A673 (cell line): ENCODE data around the gene EMP3. TPM values are rescaled to one million over a fixed set of nuclear protein-coding genes. Genes with fewer than 3 reads are reported as not detected.

Experiments
- BruUV-seq: library from RNA; stranded (reverse); fragments of 400-500 nt; replicated peaks from 2 replicates; lab custom pipeline; 2021; lab: Mats Ljungman, UMichigan
- CTCF ChIA-PET: fragments of 300-600 bp; sonication (Branson Sonifier 250); formaldehyde crosslinking; loops from one replicate; lab custom pipeline; 2022; ENCODE audit warnings: antibody characterized with exemption; lab: Charles Lee
- POLR2A ChIA-PET: fragments of 300-600 bp; sonication (Branson Sonifier 250); formaldehyde crosslinking; loops from one replicate; lab custom pipeline; 2022; ENCODE audit warnings: antibody characterized with exemption; ENCODE audit not compliant: low non-redundant PET; lab: Charles Lee
- DNase-seq: peaks from one replicate; pipeline ENCODE4 v3.0.0-alpha.2; 2015; ENCODE audit warnings: low spot score
- H3K27ac ChIP-seq: fragments of 200-600 bp; sonication (generic); 2 replicates; pipeline ENCODE4 v1.5.1; 2016; ENCODE audit warnings: mixed run types, low read depth, mild to moderate bottlenecking, mixed read lengths, antibody characterized with exemption, low read length; ENCODE audit not compliant: poor library complexity, severe bottlenecking
- H3K27me3 ChIP-seq: fragments of 200-600 bp; sonication (generic); replicated peaks from 2 replicates; pipeline ENCODE4 v1.6.1; 2017; ENCODE audit warnings: mixed run types, low read depth, mild to moderate bottlenecking, mixed read lengths, antibody characterized with exemption, low read length; ENCODE audit not compliant: insufficient read depth, poor library complexity
- H3K36me3 ChIP-seq: fragments of 200-600 bp; sonication (generic); 2 replicates; pipeline ENCODE4 v1.6.1; 2016; ENCODE audit warnings: mixed run types, mild to moderate bottlenecking, mixed read lengths, antibody characterized with exemption, low read length; ENCODE audit not compliant: insufficient read depth, poor library complexity, severe bottlenecking
- H3K4me1 ChIP-seq: fragments of 200-600 bp; sonication (generic); 2 replicates; pipeline ENCODE4 v1.6.1; 2017; ENCODE audit warnings: mixed run types, mild to moderate bottlenecking, mixed read lengths, antibody characterized with exemption, low read length; ENCODE audit not compliant: insufficient read depth, poor library complexity, severe bottlenecking
- H3K4me3 ChIP-seq: fragments of 200-600 bp; sonication (generic); 2 replicates; pipeline ENCODE4 v1.5.1; 2016; ENCODE audit warnings: low read depth, mixed run types, mild to moderate bottlenecking, mixed read lengths, low read length; ENCODE audit not compliant: poor library complexity, severe bottlenecking
- H3K9me3 ChIP-seq: fragments of 200-600 bp; sonication (generic); 2 replicates; pipeline ENCODE4 v1.6.1; 2016; ENCODE audit warnings: mixed run types, low read depth, mild to moderate bottlenecking, mixed read lengths, antibody characterized with exemption, low read length; ENCODE audit not compliant: poor library complexity, severe bottlenecking
- CTCF ChIP-seq: fragments of 300-800, 200-600 bp; sonication (generic); conservative IDR thresholded peaks from 2 replicates; pipeline ENCODE4 v1.5.1; 2017; ENCODE audit warnings: low read depth, mild to moderate bottlenecking, antibody characterized with exemption, low read length, moderate library complexity, mixed read lengths
- EZH2 ChIP-seq: fragments of 200-600 bp; sonication (generic); IDR thresholded peaks from 2 replicates; pipeline ENCODE4 v1.6.1; 2017; ENCODE audit warnings: borderline replicate concordance, low read depth, mild to moderate bottlenecking, mixed read lengths, antibody characterized with exemption, low read length; ENCODE audit not compliant: poor library complexity, severe bottlenecking
- intact Hi-C: fragments of 100-400 bp; cut with micrococcal nuclease; formaldehyde crosslinking; loops from one replicate; pipeline ENCODE4 v1.10.0; 2022; ENCODE audit not compliant: unreplicated experiment
- total RNA-seq: library from RNA; stranded (reverse); gene quantifications from 2 replicates; pipeline ENCODE4 v1.2.3, GENCODE V29; 2021

Gene EMP3
- total RNA-seq, 1 experiment from 2014 or later, result 187 TPM

GRCh38 chr19:48319647-48320541 lies 5.5 kb upstream of the EMP3 start:
- no TSS peak for BruUV-seq
- POLR2A ChIA-PET, result no interaction called here

GRCh38 chr19:48321372-48321621 lies 4.1 kb upstream of the EMP3 start:
- DNase-seq, result peak; percentile 98
- H3K36me3 ChIP-seq, result no peaks in the 10 kb centered on the region
- ChIA-PET POLR2A (no interaction called here), CTCF (interaction anchor here (0.5 to 1.8 kb wide), 8 partner anchors 12 to 467 kb away, joined by 3 to 29 read pairs (median 4); partner anchors contain the start of gene KDELR1)
- no TSS peak for BruUV-seq
- H3K9me3 ChIP-seq, result no peaks in the 10 kb centered on the region
- H3K27me3 ChIP-seq, result no peaks in the 10 kb centered on the region
- H3K4me3 ChIP-seq, result peak overlapping the region; percentile 57
- no peak for TF ChIP-seq CTCF
- no peak for TF ChIP-seq EZH2
- peaks cover 47% of the 10 kb centered on the region for H3K4me1 ChIP-seq
- intact Hi-C loops, result loop anchor here (2.0 to 5.0 kb wide), 3 partner anchors 76 to 264 kb away; no protein-coding TSS in a partner anchor
- peak overlapping the region; percentile 97 for H3K27ac ChIP-seq

More at GRCh38 chr19:48319647-48320541, 5.5 kb upstream of the EMP3 start:
- no peaks in the 10 kb centered on the region for H3K36me3 ChIP-seq
- peak; percentile 89 for DNase-seq
- H3K4me1 ChIP-seq, result peaks cover 38% of the 10 kb centered on the region
- H3K27ac ChIP-seq, result peak overlapping the region; percentile 58
- no peak overlapping the region for H3K4me3 ChIP-seq
- CTCF ChIA-PET, result interaction anchor here (0.5 to 1.5 kb wide), 9 partner anchors 13 to 270 kb away, joined by 3 to 23 read pairs (median 3); partner anchors contain the start of genes GRIN2D, KDELR1, SYNGR4 and TMEM143
- intact Hi-C loops, result loop anchor here (1.0 to 5.0 kb wide), 4 partner anchors 14 to 265 kb away; no protein-coding TSS in a partner anchor
- no peaks in the 10 kb centered on the region for H3K9me3 ChIP-seq
- no peaks in the 10 kb centered on the region for H3K27me3 ChIP-seq
- TF ChIP-seq EZH2 (no peak), CTCF (peak; percentile 97)

DNA sequence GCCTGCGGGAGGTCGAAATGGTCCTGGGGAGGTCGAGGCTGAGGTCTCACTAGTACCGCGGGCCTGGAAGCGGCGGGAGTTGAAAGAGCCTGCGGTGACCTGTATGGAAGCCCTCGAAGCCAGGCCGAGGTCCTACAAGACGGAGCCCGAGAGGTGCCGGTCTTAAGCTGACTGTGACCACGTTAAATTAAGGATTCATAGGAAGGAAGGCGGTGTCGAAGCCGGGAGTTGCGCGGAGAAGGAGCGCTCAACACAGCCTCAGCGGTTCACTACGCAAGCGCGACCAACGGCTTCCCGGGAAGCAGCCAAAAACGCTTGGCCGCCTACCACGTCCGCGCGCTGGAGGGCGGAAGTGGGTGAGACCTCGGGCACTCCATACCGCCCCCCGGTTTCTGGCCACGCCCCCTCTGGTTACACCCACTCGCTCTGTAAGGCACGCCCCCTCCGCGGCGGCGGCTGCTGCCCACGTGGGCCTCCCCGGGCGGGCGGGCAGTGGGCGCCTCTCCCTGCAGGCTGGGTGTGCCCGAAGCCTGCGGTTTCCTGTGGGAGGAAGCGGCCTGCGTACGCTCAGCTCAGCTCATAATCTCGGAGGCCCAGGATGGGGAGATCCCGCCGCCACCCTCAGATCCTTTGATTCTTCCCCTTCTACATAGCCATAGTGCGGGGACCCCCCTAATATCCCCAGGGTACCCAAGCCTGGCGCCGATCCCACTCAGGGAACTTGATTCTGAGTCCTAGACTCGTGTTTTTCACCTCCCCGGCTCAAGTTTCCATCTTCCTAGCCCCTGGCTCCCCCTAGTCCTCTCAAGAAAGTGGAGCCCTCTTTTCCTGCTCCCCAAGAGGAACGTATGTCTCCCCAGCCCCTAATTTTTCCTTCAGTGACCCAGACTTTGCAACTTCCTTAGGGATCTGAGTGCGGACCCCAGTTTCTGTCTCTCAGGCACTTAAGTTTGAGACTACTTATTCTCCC lies 3.4 kb upstream of the EMP3 start:
- no peaks in the 10 kb centered on the region for H3K9me3 ChIP-seq
- peak overlapping the region; percentile 97 for H3K27ac ChIP-seq
- intact Hi-C loops, result loop anchor here (2.0 to 5.0 kb wide), 3 partner anchors 75 to 263 kb away; no protein-coding TSS in a partner anchor
- ChIA-PET CTCF (interaction anchor here (0.5 to 1.8 kb wide), 7 partner anchors 12 to 466 kb away, joined by 3 to 29 read pairs (median 4); partner anchors contain the start of gene KDELR1), POLR2A (interaction anchor here (0.6 kb wide), 1 partner anchor 230 kb away, joined by 3 read pairs; the partner anchor contains the start of gene SULT2B1)
- no peaks in the 10 kb centered on the region for H3K27me3 ChIP-seq
- peak; percentile 99 for DNase-seq
- TF ChIP-seq EZH2 (no peak), CTCF (no peak)
- peaks cover 51% of the 10 kb centered on the region for H3K4me1 ChIP-seq
- H3K36me3 ChIP-seq, result no peaks in the 10 kb centered on the region
- H3K4me3 ChIP-seq, result peak overlapping the region; percentile 57
- TSS peak; percentile 55 for BruUV-seq
